HAP-1 (cell line): ENCODE measurements around the gene ITIH5.

Source experiments
- DNase-seq, 2 experiments: peaks; one replicate each; pipeline ENCODE4 v3.0.0-alpha.2; 2016 to 2020; ENCODE audit warnings: low spot score in 2 of 2
- H3K27me3 ChIP-seq: fragments of 250-450 bp; sonication (Bioruptor Pico); 2 replicates; pipeline ENCODE4 v1.5.1; 2020; ENCODE audit warnings: low read depth, mild to moderate bottlenecking, moderate library complexity
- H3K36me3 ChIP-seq: fragments of 250-450 bp; sonication (Bioruptor Pico); replicated peaks from 2 replicates; pipeline ENCODE4 v1.5.1; 2020; ENCODE audit warnings: mild to moderate bottlenecking
- H3K4me1 ChIP-seq: fragments of 250-450 bp; sonication (Bioruptor Pico); 2 replicates; pipeline ENCODE4 v1.5.1; 2020; ENCODE audit warnings: mild to moderate bottlenecking
- H3K4me3 ChIP-seq: fragments of 250-450 bp; sonication (Bioruptor Pico); 2 replicates; pipeline ENCODE4 v1.5.1; 2020; ENCODE audit warnings: mild to moderate bottlenecking, moderate library complexity
- H3K9me3 ChIP-seq: fragments of 250-450 bp; sonication (Bioruptor Pico); 2 replicates; pipeline ENCODE4 v1.5.1; 2020; ENCODE audit warnings: mild to moderate bottlenecking, moderate library complexity
- in situ Hi-C: fragments of 300-500 bp; cut with MboI; formaldehyde crosslinking; loops from 3 replicates; pipeline ENCODE4 v1.14.3; 2020; ENCODE audit warnings: low sequenced_read_pairs, inconsistent platforms, mixed read lengths

Gene ITIH5

GRCh38 chr10:7634142-7634894 is 32.4 kb downstream of the ITIH5 start:
- no peaks in the 10 kb centered on the region for H3K36me3 ChIP-seq
- no peaks in the 10 kb centered on the region for H3K27me3 ChIP-seq
- H3K4me1 ChIP-seq = peaks cover 7% of the 10 kb centered on the region
- DNase-seq = no peak
- H3K9me3 ChIP-seq = no peaks in the 10 kb centered on the region
- H3K4me3 ChIP-seq = no peak overlapping the region
- in situ Hi-C loops = no loop called here

- H3K4me3 ChIP-seq = no peak overlapping the region
- in situ Hi-C loops = no loop called here
- H3K4me1 ChIP-seq = no peaks in the 10 kb centered on the region
- no peaks in the 10 kb centered on the region for H3K36me3 ChIP-seq
- no peaks in the 10 kb centered on the region for H3K9me3 ChIP-seq
- peaks cover 5% of the 10 kb centered on the region; the same call in 1 of the 2 replicates for H3K27me3 ChIP-seq
- DNase-seq = no peak
These were observed 40.5 kb downstream of the ITIH5 start for GRCh38 chr10:7626283-7626682.

- Histone ChIP-seq H3K4me3 (no peak overlapping the region), H3K9me3 (no peaks in the 10 kb centered on the region), H3K4me1 (no peaks in the 10 kb centered on the region), H3K27me3 (peaks cover 5% of the 10 kb centered on the region; the same call in 1 of the 2 replicates), H3K36me3 (no peaks in the 10 kb centered on the region)
- DNase-seq = no peak
- in situ Hi-C loops = no loop called here
These were observed 40.9 kb downstream of the ITIH5 start for GRCh38 chr10:7625836-7626235.

GRCh38 chr10:7625009-7625408 is 41.8 kb downstream of the ITIH5 start:
- peaks cover 5% of the 10 kb centered on the region; the same call in 1 of the 2 replicates for H3K27me3 ChIP-seq
- H3K9me3 ChIP-seq = no peaks in the 10 kb centered on the region
- H3K4me3 ChIP-seq = no peak overlapping the region
- in situ Hi-C loops = no loop called here
- no peaks in the 10 kb centered on the region for H3K4me1 ChIP-seq
- no peaks in the 10 kb centered on the region for H3K36me3 ChIP-seq
- no peak for DNase-seq

- H3K36me3 ChIP-seq = no peaks in the 10 kb centered on the region
- no peak overlapping the region for H3K4me3 ChIP-seq
- in situ Hi-C loops = no loop called here
- H3K27me3 ChIP-seq = peaks cover 5% of the 10 kb centered on the region; the same call in 1 of the 2 replicates
- no peaks in the 10 kb centered on the region for H3K9me3 ChIP-seq
- H3K4me1 ChIP-seq = no peaks in the 10 kb centered on the region
- no peak for DNase-seq
These were observed 43.8 kb downstream of the ITIH5 start for GRCh38 chr10:7622969-7623368.

- Histone ChIP-seq H3K36me3 (no peaks in the 10 kb centered on the region), H3K4me3 (no peak overlapping the region), H3K4me1 (no peaks in the 10 kb centered on the region), H3K9me3 (no peaks in the 10 kb centered on the region), H3K27me3 (peaks cover 12% of the 10 kb centered on the region)
- in situ Hi-C loops = no loop called here
- DNase-seq = no peak
These were observed 48.3 kb downstream of the ITIH5 start for GRCh38 chr10:7618461-7618860.

GRCh38 chr10:7611909-7612308 is 54.9 kb downstream of the ITIH5 start:
- Histone ChIP-seq H3K27me3 (peaks cover 2% of the 10 kb centered on the region; the same call in 1 of the 2 replicates), H3K9me3 (no peaks in the 10 kb centered on the region), H3K4me3 (no peak overlapping the region), H3K4me1 (no peaks in the 10 kb centered on the region), H3K36me3 (no peaks in the 10 kb centered on the region)
- no peak for DNase-seq
- in situ Hi-C loops = no loop called here

GRCh38 chr10:7610651-7611389 is 55.9 kb downstream of the ITIH5 start:
- no peaks in the 10 kb centered on the region for H3K27me3 ChIP-seq
- H3K4me1 ChIP-seq = no peaks in the 10 kb centered on the region
- no peak overlapping the region for H3K4me3 ChIP-seq
- H3K9me3 ChIP-seq = no peaks in the 10 kb centered on the region
- H3K36me3 ChIP-seq = no peaks in the 10 kb centered on the region
- no peak for DNase-seq
- in situ Hi-C loops = no loop called here

GRCh38 chr10:7610026-7610425 is 56.7 kb downstream of the ITIH5 start:
- no peak overlapping the region for H3K4me3 ChIP-seq
- no peak for DNase-seq
- H3K9me3 ChIP-seq = no peaks in the 10 kb centered on the region
- H3K4me1 ChIP-seq = no peaks in the 10 kb centered on the region
- in situ Hi-C loops = no loop called here
- H3K27me3 ChIP-seq = no peaks in the 10 kb centered on the region
- no peaks in the 10 kb centered on the region for H3K36me3 ChIP-seq

GRCh38 chr10:7609556-7609955 is 57.2 kb downstream of the ITIH5 start:
- Histone ChIP-seq H3K27me3 (no peaks in the 10 kb centered on the region), H3K9me3 (no peaks in the 10 kb centered on the region), H3K4me3 (no peak overlapping the region), H3K36me3 (no peaks in the 10 kb centered on the region), H3K4me1 (no peaks in the 10 kb centered on the region)
- DNase-seq = no peak
- in situ Hi-C loops = no loop called here

- Histone ChIP-seq H3K36me3 (no peaks in the 10 kb centered on the region), H3K4me1 (no peaks in the 10 kb centered on the region), H3K9me3 (no peaks in the 10 kb centered on the region), H3K4me3 (no peak overlapping the region), H3K27me3 (no peaks in the 10 kb centered on the region)
- no peak for DNase-seq
- in situ Hi-C loops = no loop called here
These were observed 58.8 kb downstream of the ITIH5 start for GRCh38 chr10:7608001-7608400.

- Histone ChIP-seq H3K4me1 (no peaks in the 10 kb centered on the region), H3K36me3 (no peaks in the 10 kb centered on the region), H3K27me3 (no peaks in the 10 kb centered on the region), H3K4me3 (no peak overlapping the region), H3K9me3 (no peaks in the 10 kb centered on the region)
- DNase-seq = no peak
- in situ Hi-C loops = no loop called here
These were observed 59.8 kb downstream of the ITIH5 start for GRCh38 chr10:7606951-7607404.

- no peak overlapping the region for H3K4me3 ChIP-seq
- H3K27me3 ChIP-seq = no peaks in the 10 kb centered on the region
- H3K4me1 ChIP-seq = no peaks in the 10 kb centered on the region
- in situ Hi-C loops = no loop called here
- no peak for DNase-seq
- no peaks in the 10 kb centered on the region for H3K36me3 ChIP-seq
- H3K9me3 ChIP-seq = no peaks in the 10 kb centered on the region
These were observed 61.0 kb downstream of the ITIH5 start for GRCh38 chr10:7605565-7606295.
